HG02870 (cell line): Measurements from ENCODE around the gene PLXND1.

ENCODE experiments used
- ATAC-seq: cut with Tn5 transposase; IDR thresholded peaks from one replicate; pipeline ENCODE4 v1.9.1; 2021; ENCODE audit warnings: mild to moderate bottlenecking, moderate library complexity; ENCODE audit not compliant: unreplicated experiment

PLXND1 gene

DNA sequence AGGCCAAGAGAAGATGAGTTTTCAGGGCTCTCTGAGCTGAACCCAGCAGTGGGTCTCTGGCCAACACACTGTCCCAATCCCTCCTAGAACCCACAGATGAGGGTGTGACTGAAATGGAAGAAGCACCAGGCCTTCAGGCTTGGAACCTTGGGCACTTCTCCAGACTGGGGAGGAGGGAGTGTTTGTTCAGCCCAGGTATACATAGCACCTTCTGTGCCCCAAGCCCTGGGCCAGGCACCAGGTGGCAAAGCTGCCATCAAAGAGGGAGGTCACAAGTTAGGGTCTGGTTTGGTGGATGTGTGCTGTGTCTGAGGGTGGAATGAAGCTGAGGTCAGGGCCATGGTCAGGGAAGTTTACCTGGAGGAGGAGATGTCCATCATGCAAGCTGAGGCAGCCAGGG is 93.9 kb downstream of the PLXND1 start:
- no peak for ATAC-seq

DNA sequence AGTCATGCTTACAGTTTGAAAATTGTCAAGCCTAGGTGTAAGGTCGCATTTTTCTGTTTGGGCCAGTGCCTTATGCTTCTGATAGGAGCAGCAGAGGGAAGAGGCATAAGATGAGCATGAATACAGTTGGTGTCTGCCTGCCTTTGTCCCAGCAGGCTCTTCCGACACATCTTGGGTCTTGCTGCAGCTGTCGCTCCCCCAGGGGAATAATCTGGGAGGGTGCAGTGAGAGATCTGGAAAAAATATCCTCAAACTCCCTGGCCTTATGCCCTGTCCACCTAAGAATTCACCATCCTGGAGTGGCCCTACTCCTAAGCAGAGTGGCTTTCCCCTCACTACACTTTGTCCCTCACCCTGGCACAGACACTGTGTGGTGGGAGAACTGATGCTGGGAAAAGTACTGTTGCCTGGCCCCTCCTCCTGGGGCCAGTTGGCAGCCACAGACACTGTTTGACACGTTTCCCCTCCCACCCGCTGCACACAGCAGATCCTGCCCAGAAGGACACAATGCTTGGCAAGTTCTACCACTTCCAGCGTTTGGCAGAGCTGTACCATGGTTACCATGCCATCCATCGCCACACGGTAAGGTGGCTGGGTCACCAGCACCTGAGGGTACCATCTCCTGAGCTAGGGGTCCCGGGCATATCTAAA is 99.2 kb downstream of the PLXND1 start:
- no peak for ATAC-seq

DNA sequence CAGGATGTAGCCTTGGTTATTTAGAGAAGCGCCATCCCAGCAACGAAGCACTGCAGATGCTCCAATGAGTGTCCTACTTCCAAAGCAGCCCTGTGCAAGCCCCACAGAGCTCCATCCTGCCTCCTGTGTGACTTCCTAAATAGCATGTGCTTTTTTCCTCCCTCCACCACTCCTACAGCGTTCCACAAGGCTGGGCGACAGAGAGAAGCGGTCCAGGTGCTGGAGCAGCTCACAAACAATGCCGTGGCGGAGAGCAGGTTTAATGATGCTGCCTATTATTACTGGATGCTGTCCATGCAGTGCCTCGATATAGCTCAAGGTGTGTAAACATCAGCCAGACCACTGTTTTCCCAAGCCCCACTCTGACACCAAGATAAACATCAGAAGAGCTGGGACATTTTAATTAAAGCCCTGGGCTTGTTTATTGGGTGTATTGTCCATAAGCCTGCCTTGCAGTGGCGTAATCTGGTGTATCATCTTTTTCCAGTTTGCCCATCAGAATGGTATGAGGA is 100.2 kb downstream of the PLXND1 start:
- no peak for ATAC-seq

- ATAC-seq: no peak
Measured at GRCh38 chr3:129505341-129505740, 101.1 kb downstream of the PLXND1 start.
